Sigmoid colon (tissue), 7 donors: Measurements from ENCODE around the gene MSANTD2. TPM values are rescaled to one million over a fixed set of nuclear protein-coding genes. Genes with fewer than 3 reads are reported as not detected.

Experiments
- DNase-seq: peaks from one replicate; pipeline ENCODE4 v3.0.0-alpha.2; 2019
- H3K27ac ChIP-seq, 4 donors: fragments of 200-600 bp; sonication (generic); one replicate each; pipeline ENCODE4 v1.5.1; 2016 to 2019; ENCODE audit warnings: mild to moderate bottlenecking in 1 of 4
- H3K27me3 ChIP-seq, 3 donors: fragments of 200-600 bp; sonication (generic); one replicate each; pipeline ENCODE4 v1.5.1; 2019; ENCODE audit warnings: mild to moderate bottlenecking in 1 of 3
- H3K36me3 ChIP-seq, 4 donors: fragments of 200-600 bp; sonication (generic); one replicate each; pipeline ENCODE4 v1.5.1; 2016 to 2019
- H3K4me1 ChIP-seq, 4 donors: fragments of 200-600 bp; sonication (generic); one replicate each; pipeline ENCODE4 v1.5.1; 2017 to 2019
- H3K4me3 ChIP-seq, 4 donors: fragments of 200-600 bp; sonication (generic); one replicate each; pipeline ENCODE4 v1.5.1; 2017 to 2019; ENCODE audit warnings: mild to moderate bottlenecking in 2 of 4, moderate library complexity in 1 of 4
- H3K9me3 ChIP-seq, 4 donors: fragments of 200-600 bp in 3 of 4; sonication (generic) in 3 of 4; one replicate each; pipeline versions ENCODE4 v1.5.1 to v1.6.1; 2013 to 2019
- CTCF ChIP-seq, 4 experiments: fragments of 450-650 bp in 3 of 4; fragments of 200-600 bp in 1 of 4; IDR thresholded peaks; one replicate each; pipeline ENCODE4 v1.5.1; 2016 to 2019; ENCODE audit warnings: antibody characterized with exemption in 4 of 4, mild to moderate bottlenecking in 3 of 4, moderate library complexity in 2 of 4
- EP300 ChIP-seq, 4 donors: sonication (generic); formaldehyde crosslinking; IDR thresholded peaks; one replicate each; pipeline ENCODE4 v1.6.1; 2017; ENCODE audit warnings: antibody characterized with exemption in 4 of 4
- POLR2A ChIP-seq, 2 donors: fragments of 450-650 bp; IDR thresholded peaks; one replicate each; pipeline ENCODE4 v1.6.1; 2016; ENCODE audit warnings: antibody characterized with exemption in 2 of 2, mild to moderate bottlenecking in 2 of 2, moderate library complexity in 2 of 2
- POLR2AphosphoS5 ChIP-seq, 4 donors: sonication (generic); formaldehyde crosslinking; IDR thresholded peaks; one replicate each; pipeline ENCODE4 v1.6.1; 2017; ENCODE audit warnings: antibody characterized with exemption in 4 of 4
- whole genome bisulfite sequencing, 2 donors: extraction: QIAGEN DNeasy Blood & Tissue Kit; methylation state at CpG; one replicate each; pipeline ENCODE4 v1.1.7; 2013; 5-methylcytosine and 5-hydroxymethylcytosine counted together
- intact Hi-C: fragments of 100-400 bp; cut with DNase I; formaldehyde crosslinking; loops from one replicate; pipeline ENCODE4 v1.15.1; 2023
- polyA plus RNA-seq, 3 donors: library from polyadenylated mRNA; stranded (reverse); fragments of 200-250 nt; gene quantifications; one replicate each; pipeline ENCODE4 v1.2.3, GENCODE V29; 2013
- total RNA-seq, 4 donors: library from RNA; depleted of rRNA; stranded (reverse); fragments of >200 nt; gene quantifications; one replicate each; pipeline ENCODE4 v1.1.0, GENCODE V29; 2016
- donor health status: healthy with polysubstance abuse.
- donor health status: Bipolar disorder and iron deficiency.
- donor health status: healthy.

The MSANTD2 gene
- total and polyA plus RNA-seq, 7 donors, result 1.6 to 23.8 (median 8.6) TPM

- peaks cover 13 to 93% (median 68%) of the 10 kb centered on the region in 3 donors for H3K27me3 ChIP-seq
- WGBS, 2 donors, result 36 to 70% methylated on average over 11 of the region's 11 CpGs
- peak overlapping the region in 1 of 4 donors; percentile 3 for H3K4me3 ChIP-seq
- H3K27ac ChIP-seq, result no peak overlapping the region
- TF ChIP-seq POLR2AphosphoS5 (IDR thresholded peaks at IDR 0.05) (no peak), POLR2A (IDR thresholded peaks at IDR 0.05) (no peak), CTCF (IDR thresholded peaks at IDR 0.05) (no peak)
- H3K4me1 ChIP-seq, result peaks cover 0 to 17% (median 9%) of the 10 kb centered on the region in 4 donors
- no peaks in the 10 kb centered on the region for H3K36me3 ChIP-seq
- no peak for DNase-seq
- H3K9me3 ChIP-seq, result no peaks in the 10 kb centered on the region
- intact Hi-C loops, result loop anchor here (10.0 kb wide), 1 partner anchor 203 kb away; the partner anchor contains the start of gene CCDC15
Measured at GRCh38 chr11:124751391-124751740, 48.8 kb downstream of the MSANTD2 start.

DNA sequence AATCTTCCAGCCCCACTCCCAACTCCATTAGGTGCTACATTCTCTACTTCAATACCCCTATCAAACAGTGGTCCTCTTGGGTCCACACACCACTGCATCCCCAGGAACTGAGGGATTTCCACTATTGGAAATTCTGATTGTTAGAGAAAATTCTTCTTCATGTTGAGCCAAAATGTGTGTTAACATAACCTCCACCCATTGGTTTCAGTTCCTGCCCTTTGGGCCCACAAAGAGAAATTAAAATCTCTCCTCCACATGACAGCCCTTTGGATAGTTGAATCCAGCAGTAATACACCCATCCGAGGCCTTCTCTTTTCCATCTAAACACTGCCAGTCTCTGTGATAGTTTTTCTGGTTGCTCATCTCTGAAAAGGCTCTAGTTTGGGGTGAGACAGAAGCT, 50.3 kb downstream of the MSANTD2 start:
- TF ChIP-seq EP300 (IDR thresholded peaks at IDR 0.05) (no peak), POLR2A (IDR thresholded peaks at IDR 0.05) (no peak), CTCF (IDR thresholded peaks at IDR 0.05) (no peak), POLR2AphosphoS5 (IDR thresholded peaks at IDR 0.05) (no peak)
- Histone ChIP-seq H3K4me1 (peaks cover 0 to 30% (median 21%) of the 10 kb centered on the region in 4 donors), H3K4me3 (no peak overlapping the region), H3K27me3 (peaks cover 24 to 97% (median 75%) of the 10 kb centered on the region in 3 donors), H3K9me3 (no peaks in the 10 kb centered on the region), H3K27ac (no peak overlapping the region), H3K36me3 (no peaks in the 10 kb centered on the region)
- intact Hi-C loops, result loop anchor here (10.0 kb wide), 1 partner anchor 205 kb away; the partner anchor contains the start of gene CCDC15
- 70 to 77% methylated on average over 1 of the region's 1 CpG for WGBS, 2 donors
- DNase-seq, result no peak

DNA sequence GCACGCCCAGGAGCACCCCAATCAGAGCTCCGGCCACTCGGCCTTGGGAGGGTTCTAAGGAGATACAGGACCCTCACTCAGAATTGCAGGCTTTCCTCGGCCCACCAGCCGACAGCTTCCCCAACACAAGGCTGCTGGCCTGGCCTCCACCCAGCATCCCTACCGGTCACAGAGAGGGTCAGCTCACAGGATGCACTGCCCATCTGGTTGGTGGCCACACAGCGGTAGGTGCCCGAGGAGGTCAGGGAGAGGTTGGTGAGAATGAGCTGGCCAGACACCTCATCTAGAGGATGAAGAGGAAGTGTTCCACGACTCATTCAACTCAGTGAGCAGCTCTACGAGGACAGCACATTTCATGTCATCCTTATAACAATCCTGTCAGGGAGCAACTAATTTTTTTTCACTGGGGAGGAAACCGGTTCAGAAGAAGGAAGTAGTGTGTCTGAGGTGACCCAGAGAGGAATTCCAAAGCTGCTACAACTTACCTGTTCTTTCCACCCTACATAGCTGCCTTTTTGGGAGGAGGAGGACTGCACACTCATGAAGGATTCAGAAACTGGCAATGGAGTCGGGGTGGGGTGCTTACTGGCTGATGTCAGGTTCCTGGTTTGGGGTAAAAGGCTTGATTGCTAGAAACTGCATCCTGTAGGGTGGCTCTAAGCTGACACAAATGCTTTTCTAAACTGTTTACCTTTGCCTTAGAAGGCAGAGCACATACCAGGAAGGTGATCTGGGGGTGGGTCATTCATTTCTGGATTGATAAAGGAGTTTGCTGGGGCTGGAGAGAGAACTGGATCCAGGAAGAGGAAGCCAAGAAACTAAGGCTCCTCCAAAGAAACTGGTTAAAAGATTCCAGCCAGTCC, 51.5 kb downstream of the MSANTD2 start:
- intact Hi-C loops, result no loop called here

DNA sequence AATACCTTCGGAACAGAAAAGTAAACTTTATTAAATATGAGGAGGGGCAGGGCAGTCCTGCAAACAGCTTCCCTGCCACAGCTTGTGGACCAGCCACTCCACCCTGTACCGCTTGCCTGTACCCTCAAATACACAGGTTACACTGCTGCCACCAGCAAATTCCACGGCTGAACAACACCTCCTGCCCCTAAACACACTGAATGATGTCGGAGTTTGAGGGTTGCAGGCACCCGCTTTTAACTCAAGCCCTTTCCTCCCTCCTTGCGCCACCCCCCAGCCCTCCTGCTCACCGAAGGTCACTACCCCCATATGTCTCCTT, 52.1 kb downstream of the MSANTD2 start:
- TF ChIP-seq EP300 (IDR thresholded peaks at IDR 0.05) (no peak), CTCF (IDR thresholded peaks at IDR 0.05) (no peak), POLR2A (IDR thresholded peaks at IDR 0.05) (no peak)
- H3K9me3 ChIP-seq, result no peaks in the 10 kb centered on the region
- H3K36me3 ChIP-seq, result no peaks in the 10 kb centered on the region
- no peak overlapping the region for H3K4me3 ChIP-seq
- 77 to 79% methylated on average over 7 of the region's 7 CpGs for WGBS, 2 donors
- no peak for DNase-seq
- H3K4me1 ChIP-seq, result peaks cover 0 to 30% (median 21%) of the 10 kb centered on the region in 4 donors
- H3K27ac ChIP-seq, result peak overlapping the region in 1 of 4 donors; percentile 41
- H3K27me3 ChIP-seq, result peaks cover 29 to 97% (median 90%) of the 10 kb centered on the region in 3 donors
- intact Hi-C loops, result no loop called here

More for the DNA sequence above, 51.5 kb downstream of the MSANTD2 start:
- H3K9me3 ChIP-seq, result no peaks in the 10 kb centered on the region
- no peak overlapping the region for H3K4me3 ChIP-seq
- WGBS, 2 donors, result 52 to 57% methylated on average over 12 of the region's 12 CpGs
- H3K4me1 ChIP-seq, result peaks cover 0 to 30% (median 21%) of the 10 kb centered on the region in 4 donors
- H3K27me3 ChIP-seq, result peaks cover 29 to 97% (median 86%) of the 10 kb centered on the region in 3 donors
- no peaks in the 10 kb centered on the region for H3K36me3 ChIP-seq
- TF ChIP-seq POLR2A (IDR thresholded peaks at IDR 0.05), result no peak
- TF ChIP-seq EP300 (IDR thresholded peaks at IDR 0.05), result no peak
- no peak for TF ChIP-seq CTCF (IDR thresholded peaks at IDR 0.05)
- TF ChIP-seq POLR2AphosphoS5 (IDR thresholded peaks at IDR 0.05), result no peak
- H3K27ac ChIP-seq, result peak overlapping the region in 1 of 4 donors; percentile 41
- no peak for DNase-seq
